HUDEP-2 (cell line): ENCODE data around the gene KDM6A.
"Not testable (repeated sequence)": the region's sequence is repeated elsewhere in the genome, so short reads cannot be mapped to it uniquely, and the experiment has no call there.

Experiments used
- DNase-seq, 76 experiments: peaks; one replicate each; lab custom pipeline; 2025; ENCODE audit not compliant: unreplicated experiment in 76 of 76; lab: John Stamatoyannopoulos, UW

Gene KDM6A

GRCh38 chrX:45068569-45068968 is 195.6 kb downstream of the KDM6A start:
- no peak for DNase-seq

DNA sequence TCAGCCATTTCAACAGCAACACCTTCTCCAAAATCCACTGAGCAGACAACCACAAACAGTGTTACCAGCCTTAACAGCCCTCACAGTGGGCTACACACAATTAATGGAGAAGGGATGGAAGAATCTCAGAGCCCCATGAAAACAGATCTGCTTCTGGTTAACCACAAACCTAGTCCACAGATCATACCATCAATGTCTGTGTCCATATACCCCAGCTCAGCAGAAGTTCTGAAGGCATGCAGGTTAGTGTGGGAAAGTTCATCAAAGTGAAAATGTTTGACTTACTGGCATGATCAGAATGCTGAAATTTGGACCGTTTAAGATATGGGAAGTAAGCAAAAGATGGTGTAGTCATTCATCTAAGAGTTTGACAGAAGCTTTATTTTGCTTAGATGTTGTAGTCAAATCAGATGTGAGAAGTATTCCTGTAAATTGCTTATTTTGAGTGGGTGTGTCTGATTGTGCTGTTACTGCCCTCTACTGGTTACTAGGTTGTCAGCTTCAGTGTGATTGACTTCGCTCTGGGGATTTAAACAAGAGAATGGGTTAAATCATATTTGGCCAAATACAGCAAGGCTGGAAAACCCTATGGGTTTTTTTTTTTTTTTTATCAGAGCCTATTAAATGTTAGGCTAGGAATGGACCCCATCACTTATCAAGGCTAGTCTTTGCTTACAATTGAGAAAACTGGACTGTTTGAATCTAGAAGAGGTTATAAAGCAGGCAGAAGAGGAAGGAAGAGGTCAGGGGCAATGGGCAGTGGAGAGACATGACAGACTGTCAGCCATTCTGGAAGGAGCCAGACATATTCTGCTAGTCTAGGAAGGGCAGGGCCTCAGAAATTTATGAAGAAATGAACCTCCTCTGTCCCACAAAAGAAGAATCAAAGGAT is 197.4 kb downstream of the KDM6A start:
- DNase-seq = peak in 20 of 76 experiments; percentile 0 to 28 (median 4)

DNA sequence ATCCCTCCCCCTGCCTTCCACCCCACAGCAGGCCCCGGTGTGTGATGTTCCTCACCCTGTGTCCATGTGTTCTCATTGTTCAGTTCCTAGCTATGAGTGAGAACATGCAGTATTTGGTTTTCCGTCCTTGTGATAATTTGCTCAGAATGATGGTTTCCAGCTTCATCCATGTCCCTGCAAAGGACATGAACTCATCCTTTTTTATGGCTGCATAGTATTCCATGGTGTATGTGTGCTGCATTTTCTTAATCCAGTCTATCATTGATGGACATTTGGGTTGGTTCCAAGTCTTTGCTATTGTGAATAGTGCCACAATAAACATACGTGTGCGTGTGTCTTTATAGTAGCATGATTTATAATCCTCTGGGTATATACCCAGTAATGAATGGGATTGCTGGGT is 200.0 kb downstream of the KDM6A start:
- DNase-seq = not testable (repeated sequence)

DNA sequence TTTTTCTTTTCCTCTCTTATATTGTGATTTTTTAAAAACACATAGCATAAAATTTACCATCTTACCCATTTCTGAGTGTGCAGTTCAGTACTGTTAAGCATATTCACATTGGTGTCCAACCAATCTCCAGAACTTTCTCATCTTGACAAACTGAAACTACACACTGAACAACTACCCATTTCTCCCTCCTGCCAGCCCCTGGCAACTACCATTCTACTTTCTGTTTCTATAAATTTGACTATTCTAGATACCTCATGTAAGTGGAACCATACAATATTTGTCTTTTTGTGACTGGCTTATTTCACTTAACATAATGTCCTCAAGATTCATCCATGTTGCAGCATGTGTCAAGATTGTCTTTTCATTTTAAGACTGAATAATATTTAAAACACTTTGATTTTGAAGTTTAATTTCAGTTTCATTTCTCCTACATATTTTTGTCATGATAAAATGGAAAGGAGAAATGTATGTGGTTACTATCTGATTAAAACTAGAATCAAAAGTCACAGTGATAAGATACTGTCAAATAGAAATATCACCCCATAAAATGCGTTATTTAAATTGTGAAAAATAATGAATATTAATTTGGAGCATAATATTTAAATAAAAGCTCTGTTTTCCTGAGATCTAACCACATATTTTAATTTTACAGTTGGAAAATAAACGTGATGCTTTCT is 204.9 kb downstream of the KDM6A start:
- no peak for DNase-seq

GRCh38 chrX:45083314-45083713 is 210.3 kb downstream of the KDM6A start:
- no peak for DNase-seq

GRCh38 chrX:45110494-45110893 is 237.5 kb downstream of the KDM6A start:
- DNase-seq = no peak

- DNase-seq = no peak
These were observed 253.2 kb downstream of the KDM6A start for GRCh38 chrX:45126158-45126557.

DNA sequence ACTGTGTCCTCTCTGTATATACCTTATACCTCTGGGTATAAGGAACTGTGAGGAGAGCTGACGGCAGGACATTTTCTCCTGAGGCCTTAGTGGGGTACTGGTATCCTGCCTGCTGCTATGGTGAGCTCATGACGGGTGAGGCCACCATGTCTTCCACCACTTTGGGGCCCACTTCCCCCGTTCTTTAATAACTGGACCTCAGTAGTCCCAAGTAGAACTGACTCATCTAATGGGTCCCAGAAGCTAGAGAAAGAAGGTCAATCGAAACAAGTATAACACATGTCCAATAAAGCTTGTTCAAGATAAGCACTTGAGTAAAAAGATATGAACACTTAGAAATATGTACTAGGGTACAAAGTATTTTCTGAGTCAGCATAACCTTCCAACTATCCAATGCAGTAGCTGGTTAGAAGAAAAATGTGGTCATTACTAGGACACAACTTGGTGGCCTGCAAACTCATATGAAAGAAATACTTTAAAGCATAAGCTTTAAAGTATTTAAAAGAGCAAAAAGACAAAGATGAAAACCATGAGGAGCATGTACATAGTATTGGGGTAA is 256.0 kb downstream of the KDM6A start:
- DNase-seq = no peak

- no peak for DNase-seq
These were observed 260.5 kb downstream of the KDM6A start for GRCh38 chrX:45133465-45133864.

DNA sequence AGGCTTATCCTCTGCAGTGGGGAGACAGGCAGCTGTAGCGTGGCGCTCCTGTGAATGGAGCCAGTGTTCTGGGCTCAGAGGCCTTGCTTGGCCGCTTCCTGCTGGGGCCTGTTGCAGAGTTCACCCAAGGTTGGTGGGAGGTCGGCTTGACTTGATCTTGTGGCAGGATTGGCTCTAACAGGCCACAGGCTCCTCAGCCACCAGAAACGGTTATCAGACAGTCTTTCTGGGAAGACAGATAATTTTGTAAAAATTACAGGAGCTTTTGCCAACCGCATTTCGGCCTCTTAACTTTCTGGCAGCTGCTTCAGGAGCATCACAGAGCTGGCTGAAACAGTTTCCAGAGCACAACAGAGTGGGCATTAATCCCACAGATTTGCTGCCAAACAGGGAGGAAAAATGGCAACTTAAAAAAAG is 261.3 kb downstream of the KDM6A start:
- DNase-seq = no peak

DNA sequence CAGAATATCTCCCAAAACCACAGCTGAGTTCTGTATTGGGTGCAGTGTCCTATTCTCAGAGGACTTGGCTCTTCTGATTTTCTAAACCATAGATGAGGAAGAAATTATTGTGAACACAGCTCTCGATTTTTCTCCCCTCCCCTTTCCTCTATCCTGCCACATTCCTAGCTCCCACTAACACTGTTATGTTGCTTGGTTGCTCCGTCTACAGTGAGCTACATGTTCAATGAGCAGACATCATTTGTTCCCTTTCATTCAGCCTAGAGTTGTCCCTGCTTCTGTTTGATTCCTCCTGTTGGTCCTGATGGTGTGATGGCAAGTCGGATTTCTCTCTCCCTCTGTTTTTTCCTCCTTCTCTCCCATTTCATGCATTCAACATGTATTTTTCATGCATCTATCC is 261.8 kb downstream of the KDM6A start:
- no peak for DNase-seq

GRCh38 chrX:45135391-45136075 is 262.5 kb downstream of the KDM6A start:
- DNase-seq = not testable (repeated sequence)

- no peak for DNase-seq
These were observed 264.5 kb downstream of the KDM6A start for GRCh38 chrX:45137531-45137930.

DNA sequence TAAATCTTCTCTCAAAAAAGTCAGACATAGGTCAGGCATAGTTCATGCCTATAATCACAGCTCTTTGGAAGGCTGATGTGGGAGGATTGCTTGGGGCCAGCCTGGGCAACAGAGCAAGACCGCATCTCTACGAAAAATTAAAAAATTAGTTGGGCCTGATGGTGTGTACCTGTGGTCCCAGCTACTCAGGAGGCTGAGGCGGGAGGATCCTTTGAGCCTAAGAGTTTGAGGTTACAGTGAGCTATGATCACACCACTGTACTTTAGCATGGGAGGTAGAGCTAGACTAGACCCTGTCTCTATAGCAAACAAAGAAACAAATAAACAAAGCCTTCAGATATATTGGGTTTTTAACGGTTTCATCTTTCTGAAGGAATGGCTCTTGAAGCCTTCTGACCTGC is 265.5 kb downstream of the KDM6A start:
- DNase-seq = no peak

- no peak for DNase-seq
These were observed 267.8 kb downstream of the KDM6A start for GRCh38 chrX:45140812-45141211.

DNA sequence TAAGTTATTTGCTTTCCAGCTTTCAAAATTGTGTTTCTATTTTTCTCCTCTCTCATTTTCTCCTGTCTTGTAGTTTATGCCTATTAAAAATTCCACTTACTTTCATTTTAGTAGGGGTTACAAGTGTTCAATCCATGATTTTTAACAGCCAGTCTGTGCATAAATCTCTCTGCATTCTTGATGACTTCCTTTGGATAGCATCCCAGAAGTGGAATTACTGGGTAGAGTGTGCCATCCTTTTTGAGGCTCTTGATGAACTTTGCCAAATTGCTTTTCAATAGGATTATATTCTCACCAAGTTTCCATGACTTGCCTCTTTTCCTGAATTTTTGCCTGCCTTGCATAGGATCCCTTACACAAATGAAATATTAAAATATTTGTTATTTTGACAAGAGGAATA is 269.2 kb downstream of the KDM6A start:
- no peak for DNase-seq

- DNase-seq = no peak
These were observed 270.5 kb downstream of the KDM6A start for GRCh38 chrX:45143455-45143854.

DNA sequence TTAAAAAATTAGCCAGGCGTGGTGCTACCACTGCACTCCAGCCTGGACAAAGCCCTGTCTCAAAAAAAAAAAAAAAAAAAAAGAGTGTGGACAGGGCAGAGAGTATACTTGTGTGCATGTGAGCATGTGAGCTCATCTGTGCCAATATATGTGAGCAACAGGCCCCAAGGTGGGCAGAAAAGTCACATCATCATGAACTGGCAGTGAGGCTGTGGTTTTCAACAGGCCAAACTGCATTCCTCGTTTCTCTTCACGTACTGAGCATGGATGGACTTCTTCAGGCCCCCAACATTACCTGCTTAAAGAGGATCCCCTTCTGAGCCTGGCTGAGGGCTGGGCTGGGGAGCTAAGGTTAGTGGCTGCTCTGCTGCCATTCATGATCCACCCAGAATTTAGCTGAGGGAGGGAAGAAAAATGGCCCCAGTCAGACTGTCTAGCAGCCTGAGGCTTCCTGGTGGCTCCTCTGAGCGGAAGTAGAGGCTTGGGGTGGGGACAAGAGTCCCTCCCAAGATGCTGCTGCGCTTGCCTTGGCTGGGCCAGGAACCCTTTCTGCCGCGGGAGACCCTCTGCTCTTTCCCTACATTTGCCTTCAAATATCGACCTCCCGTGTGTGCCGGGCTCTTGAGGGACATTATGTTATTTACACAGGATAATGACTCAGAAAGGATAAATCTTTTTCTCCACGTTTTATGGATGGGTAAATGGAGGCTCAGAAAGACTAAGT is 272.7 kb downstream of the KDM6A start:
- DNase-seq = no peak

DNA sequence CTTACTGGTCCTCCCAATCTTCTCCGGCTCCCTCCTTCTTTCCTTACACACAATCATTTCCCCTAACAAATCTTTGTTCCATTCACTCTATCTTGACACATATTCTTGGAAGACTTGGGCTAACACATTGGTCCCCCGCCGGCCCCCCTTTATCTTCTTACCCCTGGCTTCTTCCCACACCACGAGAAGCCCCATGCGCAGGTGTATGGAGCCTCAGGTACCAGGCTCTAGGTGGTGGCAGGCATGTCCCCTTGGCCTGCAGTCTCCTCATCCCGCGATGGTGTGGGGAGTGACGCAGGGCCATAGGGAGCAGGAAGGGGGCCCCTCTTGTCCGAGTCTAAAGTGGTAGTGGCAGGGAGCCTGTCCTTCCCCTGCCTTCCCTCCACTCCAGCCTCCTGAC is 277.8 kb downstream of the KDM6A start:
- no peak for DNase-seq

DNA sequence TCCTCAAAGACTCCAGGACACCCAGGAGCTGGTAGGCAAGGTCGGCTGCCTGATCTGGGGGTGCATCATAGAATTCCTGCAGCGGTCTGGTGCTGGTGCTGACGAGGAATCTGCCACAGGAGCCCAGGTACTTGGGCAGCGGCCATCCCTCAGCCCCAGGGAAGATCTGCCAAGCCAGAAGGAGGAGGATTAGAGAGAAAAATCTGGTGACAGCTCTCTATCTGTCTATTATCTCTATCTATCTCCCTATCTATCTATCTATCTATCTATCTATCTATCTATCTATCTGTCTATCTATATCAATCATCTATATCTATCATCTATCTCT is 281.0 kb downstream of the KDM6A start:
- DNase-seq = no peak

GRCh38 chrX:45154462-45154861 is 281.5 kb downstream of the KDM6A start:
- no peak for DNase-seq
